NCI-H2081 (cell line): ENCODE results near the gene UGT2B11.
"Not testable (repeated sequence)": the region's sequence is repeated elsewhere in the genome, so short reads cannot be mapped to it uniquely, and the experiment has no call there.

Experiments used
- DNase-seq, 2 experiments: peaks; one replicate each; lab custom pipeline; 2025; lab: John Stamatoyannopoulos, UW

UGT2B11 gene

DNA sequence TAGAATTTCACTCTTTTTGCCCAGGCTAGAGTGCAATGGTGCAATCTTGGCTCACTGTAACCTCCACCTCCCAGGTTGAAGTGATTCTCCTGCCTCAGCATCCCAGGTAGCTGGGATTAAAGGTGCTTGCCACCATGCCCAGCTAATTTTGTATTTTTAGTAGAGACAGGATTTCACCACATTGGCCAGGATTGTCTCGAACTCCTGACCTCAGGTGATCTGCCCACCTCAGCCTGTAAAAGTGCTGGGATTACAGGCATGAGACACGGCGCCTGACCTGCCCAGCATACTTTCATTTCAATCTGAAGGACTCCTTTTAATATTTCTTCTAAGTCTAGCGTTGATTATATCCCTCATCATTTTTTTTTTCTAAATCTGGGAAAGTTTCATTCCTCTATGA lies 45.4 kb downstream of the UGT2B11 start:
- DNase-seq: not testable (repeated sequence)

DNA sequence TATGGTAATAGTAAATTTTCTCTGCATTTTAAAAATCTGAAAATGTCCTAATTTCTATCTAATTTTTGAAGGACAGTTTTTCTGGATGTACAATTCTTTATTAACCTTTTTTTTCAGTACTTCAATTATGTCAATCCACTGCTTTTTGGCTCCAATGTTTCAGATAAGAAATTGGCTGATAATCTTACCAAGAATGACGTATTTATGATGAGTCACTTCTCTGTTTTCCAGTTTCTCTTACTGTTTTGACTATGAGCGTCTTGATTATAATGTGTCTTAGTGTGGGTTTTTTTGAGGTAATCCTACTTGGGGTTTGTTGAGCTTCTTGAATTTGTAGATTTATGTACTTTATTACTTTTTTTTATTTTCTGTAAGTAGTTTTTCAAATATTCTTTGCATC lies 47.2 kb downstream of the UGT2B11 start:
- DNase-seq: no peak

DNA sequence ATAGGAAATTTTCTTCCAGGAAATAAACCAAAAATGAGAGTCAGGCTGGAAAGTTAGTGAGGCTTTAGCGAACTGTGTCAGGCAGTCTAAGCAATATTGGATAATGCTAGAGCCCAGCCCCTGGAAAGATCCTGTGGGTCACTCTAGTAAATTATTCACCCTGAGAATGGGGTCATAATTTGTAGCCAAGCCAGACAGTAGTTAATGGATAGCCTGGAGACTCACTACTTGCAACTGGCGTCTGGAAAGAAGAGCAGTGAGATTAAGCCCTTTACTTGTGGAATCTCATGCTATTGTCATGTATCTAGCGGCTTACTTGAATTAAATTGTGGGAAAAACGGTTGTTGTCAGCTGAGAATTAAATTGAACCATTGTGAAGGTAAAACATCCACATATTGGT lies 48.2 kb downstream of the UGT2B11 start:
- not testable (repeated sequence) for DNase-seq

- not testable (repeated sequence) for DNase-seq
These were observed 48.8 kb downstream of the UGT2B11 start for GRCh38 chr4:69165707-69166106.

DNA sequence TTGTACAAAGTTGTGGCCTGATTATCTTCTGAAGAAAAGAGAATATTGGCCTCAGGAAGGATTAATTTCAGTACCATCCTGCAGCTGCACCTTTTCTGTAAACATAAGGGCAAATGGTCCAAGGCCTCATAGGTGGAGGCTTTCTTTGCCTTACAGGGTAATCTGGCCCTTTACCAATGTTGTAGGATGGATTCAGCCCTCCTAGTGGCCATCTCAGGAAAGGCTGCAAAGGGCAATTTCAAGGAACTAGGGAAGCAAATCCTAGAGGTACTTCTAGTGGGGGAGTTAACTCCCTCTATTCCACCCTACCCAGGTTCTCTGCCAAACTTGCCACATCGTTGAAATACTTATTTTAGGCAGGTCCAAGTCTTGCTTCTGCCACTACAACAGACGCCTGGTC lies 57.6 kb downstream of the UGT2B11 start:
- DNase-seq: no peak

- no peak for DNase-seq
These were observed 60.5 kb downstream of the UGT2B11 start for GRCh38 chr4:69154021-69154420.
